ENCODE measurements around the gene TBXAS1. TPM values are rescaled to one million over a fixed set of nuclear protein-coding genes. Genes with fewer than 3 reads are reported as not detected.

Gene TBXAS1
- total RNA-seq, 4 donors from 2014 or later: 0.41 to 5.2 (median 3.3) TPM

DNA sequence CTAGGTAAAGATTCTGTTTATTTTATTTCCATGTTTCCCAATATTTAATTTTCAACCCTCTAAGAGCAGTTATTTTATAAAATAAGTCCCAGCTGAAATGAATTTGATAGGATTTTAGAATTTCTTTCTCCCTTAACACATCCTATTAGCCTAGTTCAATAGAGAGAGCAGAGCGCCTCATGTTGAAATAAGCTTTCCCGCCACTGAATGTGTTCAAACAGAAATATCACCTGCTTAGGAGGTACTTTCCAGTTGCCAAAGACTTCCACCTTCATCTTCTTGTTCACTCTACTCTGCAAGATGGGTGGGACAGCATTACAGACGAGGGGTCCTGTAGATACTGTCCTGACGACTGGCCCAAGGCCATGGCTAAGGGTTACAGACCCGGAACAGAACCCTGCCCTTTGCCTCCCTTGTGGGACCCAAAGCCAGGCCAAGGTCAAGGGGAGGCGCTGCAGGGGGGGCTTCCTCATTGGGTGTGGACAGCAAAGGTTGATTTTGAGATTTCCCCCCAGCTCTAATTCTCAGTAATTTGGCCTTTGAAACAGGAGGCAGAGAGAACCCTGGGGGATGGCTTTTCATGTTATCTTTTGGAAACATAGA lies 171.7 kb downstream of the TBXAS1 start:
- in situ Hi-C loops (cut with MboI; ENCODE audit: low sequenced_read_pairs in 4 of 4) (loop anchor here (5.0 to 10.0 kb wide), 6 partner anchors 226 to 506 kb away; partner anchors contain the start of gene HIPK2 (in 3 of the 4)), intact Hi-C loops (cut with DNase I; ENCODE audit: low total_unique reads) (loop anchor here (5.0 to 10.0 kb wide), 2 partner anchors 223 to 386 kb away; partner anchors contain the start of gene HIPK2)
- ATAC-seq: no peak
- no peak for DNase-seq
- Histone ChIP-seq H3K9me3 (no peaks in the 10 kb centered on the region), H3K4me1 (no peaks in the 10 kb centered on the region), H3K27ac (no peak overlapping the region), H3K36me3 (no peaks in the 10 kb centered on the region), H3K27me3 (no peaks in the 10 kb centered on the region), H3K4me3 (no peak overlapping the region)
- TF ChIP-seq POLR2A (IDR thresholded peaks at IDR 0.05): no peak
- TF ChIP-seq, protein P1, sequence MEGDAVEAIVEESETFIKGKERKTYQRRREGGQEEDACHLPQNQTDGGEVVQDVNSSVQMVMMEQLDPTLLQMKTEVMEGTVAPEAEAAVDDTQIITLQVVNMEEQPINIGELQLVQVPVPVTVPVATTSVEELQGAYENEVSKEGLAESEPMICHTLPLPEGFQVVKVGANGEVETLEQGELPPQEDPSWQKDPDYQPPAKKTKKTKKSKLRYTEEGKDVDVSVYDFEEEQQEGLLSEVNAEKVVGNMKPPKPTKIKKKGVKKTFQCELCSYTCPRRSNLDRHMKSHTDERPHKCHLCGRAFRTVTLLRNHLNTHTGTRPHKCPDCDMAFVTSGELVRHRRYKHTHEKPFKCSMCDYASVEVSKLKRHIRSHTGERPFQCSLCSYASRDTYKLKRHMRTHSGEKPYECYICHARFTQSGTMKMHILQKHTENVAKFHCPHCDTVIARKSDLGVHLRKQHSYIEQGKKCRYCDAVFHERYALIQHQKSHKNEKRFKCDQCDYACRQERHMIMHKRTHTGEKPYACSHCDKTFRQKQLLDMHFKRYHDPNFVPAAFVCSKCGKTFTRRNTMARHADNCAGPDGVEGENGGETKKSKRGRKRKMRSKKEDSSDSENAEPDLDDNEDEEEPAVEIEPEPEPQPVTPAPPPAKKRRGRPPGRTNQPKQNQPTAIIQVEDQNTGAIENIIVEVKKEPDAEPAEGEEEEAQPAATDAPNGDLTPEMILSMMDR (IDR thresholded peaks at IDR 0.05 in 4 of 5, conservative IDR thresholded peaks at IDR 0.05 in 1 of 5): no peak

DNA sequence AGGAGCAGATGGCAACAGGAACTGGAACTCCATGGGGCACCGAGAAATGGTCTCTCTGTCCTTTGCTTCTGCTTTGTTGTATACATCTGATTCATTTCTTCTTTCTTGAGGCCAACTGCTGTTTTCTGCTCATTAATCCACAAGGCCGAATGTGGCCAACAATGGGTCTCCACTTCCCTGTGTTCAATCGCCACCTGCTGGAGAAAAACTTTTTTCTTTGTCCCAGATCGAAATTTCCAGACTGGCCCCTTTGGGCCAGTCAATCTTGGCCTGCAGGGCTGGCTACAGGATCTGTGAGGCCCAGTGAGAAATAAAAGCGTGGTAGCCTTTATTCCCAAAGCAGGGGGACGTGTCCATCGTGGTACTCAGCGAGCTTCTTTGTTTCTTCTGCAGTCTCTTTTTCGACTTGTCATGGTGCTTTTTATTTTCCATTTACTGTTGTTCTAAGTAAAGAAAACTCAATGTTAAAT lies 174.9 kb downstream of the TBXAS1 start:
- H3K27me3 ChIP-seq: no peaks in the 10 kb centered on the region
- intact Hi-C loops (cut with DNase I; ENCODE audit: low total_unique reads): loop anchor here (2.0 to 10.0 kb wide), 3 partner anchors 227 to 505 kb away; partner anchors contain the start of gene HIPK2

DNA sequence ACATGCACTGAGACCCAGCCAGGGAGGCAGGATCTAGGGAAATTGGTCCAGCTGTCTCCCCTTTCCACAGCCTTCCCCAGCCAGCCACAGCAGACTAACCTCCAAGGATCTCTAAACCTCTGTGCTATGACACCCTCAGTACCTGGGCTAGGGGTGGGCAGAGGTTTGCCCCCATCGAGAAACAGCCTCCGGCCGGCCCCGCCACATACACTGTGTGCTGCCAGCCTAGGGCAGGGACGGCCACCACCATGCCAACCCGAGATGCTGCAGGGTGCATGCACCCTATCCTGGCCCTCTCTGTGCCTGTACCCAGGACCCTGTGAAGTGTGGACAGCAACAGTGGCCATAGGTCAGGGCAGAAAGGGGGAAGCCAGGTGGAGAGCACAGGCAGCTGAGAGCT lies 175.6 kb downstream of the TBXAS1 start:
- Histone ChIP-seq H3K27ac (no peak overlapping the region), H3K27me3 (no peaks in the 10 kb centered on the region), H3K4me3 (no peak overlapping the region), H3K36me3 (no peaks in the 10 kb centered on the region), H3K4me1 (no peaks in the 10 kb centered on the region), H3K9me3 (no peaks in the 10 kb centered on the region)
- DNase-seq (no peak), ATAC-seq (no peak)
- intact Hi-C loops (cut with DNase I; ENCODE audit: low total_unique reads) (loop anchor here (5.0 to 10.0 kb wide), 2 partner anchors 227 to 390 kb away; partner anchors contain the start of gene HIPK2), in situ Hi-C loops (cut with MboI; ENCODE audit: low sequenced_read_pairs in 4 of 4) (loop anchor here (5.0 to 10.0 kb wide), 6 partner anchors 230 to 510 kb away; partner anchors contain the start of gene HIPK2 (in 3 of the 4))
- TF ChIP-seq, protein P1 (IDR thresholded peaks at IDR 0.05 in 4 of 5, conservative IDR thresholded peaks at IDR 0.05 in 1 of 5): no peak
- TF ChIP-seq POLR2A (IDR thresholded peaks at IDR 0.05): no peak

More for the DNA sequence above, 174.9 kb downstream of the TBXAS1 start:
- DNase-seq: no peak
- no peaks in the 10 kb centered on the region for H3K36me3 ChIP-seq
- no peak overlapping the region for H3K27ac ChIP-seq
- TF ChIP-seq, protein P1 (IDR thresholded peaks at IDR 0.05 in 4 of 5, conservative IDR thresholded peaks at IDR 0.05 in 1 of 5): peak in 4 of 5 experiments; percentile 16 to 42 (median 26)
- no peak for TF ChIP-seq POLR2A (IDR thresholded peaks at IDR 0.05)
- H3K4me3 ChIP-seq: no peak overlapping the region
- in situ Hi-C loops (cut with MboI; ENCODE audit: low sequenced_read_pairs in 4 of 4): loop anchor here (5.0 to 10.0 kb wide), 6 partner anchors 229 to 509 kb away; partner anchors contain the start of gene HIPK2 (in 3 of the 4)
- H3K9me3 ChIP-seq: no peaks in the 10 kb centered on the region
- H3K4me1 ChIP-seq: no peaks in the 10 kb centered on the region
- no peak for ATAC-seq

DNA sequence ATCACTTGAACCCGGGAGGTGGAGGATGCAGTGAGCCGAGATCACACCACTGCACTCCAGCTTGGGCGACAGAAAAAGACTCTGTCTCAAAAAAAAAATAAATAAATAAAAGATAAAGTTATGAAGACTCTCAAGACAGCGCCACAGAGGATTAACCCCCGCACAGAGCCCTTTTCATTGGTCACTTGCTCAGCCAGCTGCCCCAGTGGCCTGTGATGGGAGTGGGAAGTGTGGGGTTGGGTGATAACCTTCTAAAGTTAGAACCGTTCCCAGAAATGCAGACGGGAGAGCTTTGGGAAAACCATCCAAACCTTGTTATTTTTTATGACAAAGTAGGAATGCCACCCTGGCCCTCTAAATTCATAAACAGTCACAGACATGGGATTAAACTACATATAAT lies 176.3 kb downstream of the TBXAS1 start:
- TF ChIP-seq POLR2A (IDR thresholded peaks at IDR 0.05): no peak
- TF ChIP-seq, protein P1 (IDR thresholded peaks at IDR 0.05 in 4 of 5, conservative IDR thresholded peaks at IDR 0.05 in 1 of 5): no peak
- DNase-seq: no peak
- no peak overlapping the region for H3K27ac ChIP-seq
- H3K36me3 ChIP-seq: no peaks in the 10 kb centered on the region
- H3K4me1 ChIP-seq: no peaks in the 10 kb centered on the region
- ATAC-seq: no peak
- H3K4me3 ChIP-seq: no peak overlapping the region
- intact Hi-C loops (cut with DNase I; ENCODE audit: low total_unique reads): loop anchor here (10.0 kb wide), 1 partner anchor 391 kb away; no protein-coding TSS in a partner anchor
- in situ Hi-C loops (cut with MboI; ENCODE audit: low sequenced_read_pairs in 4 of 4): loop anchor here (10.0 kb wide), 3 partner anchors 231 to 511 kb away; partner anchors contain the start of gene HIPK2 (in 3 of the 4)
- H3K27me3 ChIP-seq: no peaks in the 10 kb centered on the region
- H3K9me3 ChIP-seq: no peaks in the 10 kb centered on the region

Data from gastrocnemius medialis (tissue), 4 donors.